ENCODE measurements around the gene ELMO1.

DNA sequence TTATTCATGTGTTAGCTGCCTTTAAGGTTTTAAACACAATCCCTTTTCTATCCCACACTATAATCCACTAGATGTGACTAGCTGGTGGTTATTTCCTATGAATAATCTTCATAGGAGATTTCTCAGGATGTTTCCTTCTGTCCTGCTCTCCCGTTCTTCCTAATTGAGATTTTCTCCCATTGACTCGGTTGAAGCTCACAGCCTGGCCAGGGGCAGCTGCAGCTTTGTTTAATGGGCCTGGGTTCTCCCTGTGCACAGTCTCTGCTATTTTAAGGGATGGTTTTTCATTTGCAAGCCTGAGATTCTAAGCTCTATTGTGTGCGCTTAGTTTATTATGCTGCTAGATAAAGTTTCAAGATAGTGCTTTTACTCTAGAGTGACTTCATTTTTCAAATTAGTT is 441.0 kb downstream of the ELMO1 start:
- TF ChIP-seq, protein P1, sequence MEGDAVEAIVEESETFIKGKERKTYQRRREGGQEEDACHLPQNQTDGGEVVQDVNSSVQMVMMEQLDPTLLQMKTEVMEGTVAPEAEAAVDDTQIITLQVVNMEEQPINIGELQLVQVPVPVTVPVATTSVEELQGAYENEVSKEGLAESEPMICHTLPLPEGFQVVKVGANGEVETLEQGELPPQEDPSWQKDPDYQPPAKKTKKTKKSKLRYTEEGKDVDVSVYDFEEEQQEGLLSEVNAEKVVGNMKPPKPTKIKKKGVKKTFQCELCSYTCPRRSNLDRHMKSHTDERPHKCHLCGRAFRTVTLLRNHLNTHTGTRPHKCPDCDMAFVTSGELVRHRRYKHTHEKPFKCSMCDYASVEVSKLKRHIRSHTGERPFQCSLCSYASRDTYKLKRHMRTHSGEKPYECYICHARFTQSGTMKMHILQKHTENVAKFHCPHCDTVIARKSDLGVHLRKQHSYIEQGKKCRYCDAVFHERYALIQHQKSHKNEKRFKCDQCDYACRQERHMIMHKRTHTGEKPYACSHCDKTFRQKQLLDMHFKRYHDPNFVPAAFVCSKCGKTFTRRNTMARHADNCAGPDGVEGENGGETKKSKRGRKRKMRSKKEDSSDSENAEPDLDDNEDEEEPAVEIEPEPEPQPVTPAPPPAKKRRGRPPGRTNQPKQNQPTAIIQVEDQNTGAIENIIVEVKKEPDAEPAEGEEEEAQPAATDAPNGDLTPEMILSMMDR (conservative IDR thresholded peaks at IDR 0.05; ENCODE audit: low read depth, low read length), result no peak
- no peak for TF ChIP-seq EZH2 (IDR thresholded peaks at IDR 0.05; ENCODE audit: borderline replicate concordance, low read depth, low read length, poor library complexity, severe bottlenecking)

Data from A673 (cell line).